ENCODE results near the gene SENP5. TPM values are rescaled to one million over a fixed set of nuclear protein-coding genes. Genes with fewer than 3 reads are reported as not detected.

Gene SENP5
- total RNA-seq, 1 experiment from 2014 or later, result 30.4 TPM

DNA sequence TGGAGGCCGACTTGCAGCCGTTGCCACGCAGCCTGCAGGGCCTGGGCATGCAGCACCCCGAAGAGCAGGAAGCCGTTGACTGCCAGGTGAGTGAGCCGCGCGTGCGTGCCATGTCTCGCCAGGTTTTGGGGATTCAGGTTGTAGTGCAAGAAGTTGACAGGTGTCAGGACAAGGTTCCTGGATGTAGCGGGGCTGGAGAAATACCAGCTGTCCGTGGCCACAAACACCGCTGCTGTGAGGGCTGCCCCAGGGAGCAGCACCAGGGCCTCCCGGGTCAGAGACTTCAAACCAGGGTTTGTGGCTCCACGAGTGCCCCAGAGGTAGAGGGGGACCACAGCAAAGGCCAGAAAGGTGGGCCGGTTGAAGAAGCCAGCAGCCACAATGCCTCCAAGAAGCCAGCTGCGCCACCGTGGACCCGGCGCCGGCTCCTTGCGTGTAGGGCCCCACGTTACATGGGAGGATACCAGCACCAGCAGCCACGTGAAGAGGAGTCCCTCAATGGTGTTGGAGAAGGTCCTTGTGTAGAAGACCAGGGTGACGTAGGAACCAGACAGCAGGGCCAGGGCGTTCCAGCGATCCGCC, 80.2 kb downstream of the SENP5 start:
- DNase-seq, result no peak
- Mint-ChIP-seq H3K27me3 (ENCODE audit: low read depth) (peaks cover 15% of the 10 kb centered on the region), H3K36me3 (ENCODE audit: insufficient read depth in 1 of 3, low read depth in 3 of 3) (peaks cover 0 to 7% (median 4%) of the 10 kb centered on the region in 3 experiments; a peak in 3 of 7 replicates), H3K9me3 (no peaks in the 10 kb centered on the region), H3K4me1 (peaks cover 18 to 20% of the 10 kb centered on the region in 2 experiments), H3K27ac (no peak overlapping the region), H3K4me3 (no peak overlapping the region)
- H3K23me2 ChIP-seq (ENCODE audit: insufficient read length, low read depth, low read length, poor library complexity, severe bottlenecking), result peaks cover 6% of the 10 kb centered on the region
- TF ChIP-seq, protein P1, sequence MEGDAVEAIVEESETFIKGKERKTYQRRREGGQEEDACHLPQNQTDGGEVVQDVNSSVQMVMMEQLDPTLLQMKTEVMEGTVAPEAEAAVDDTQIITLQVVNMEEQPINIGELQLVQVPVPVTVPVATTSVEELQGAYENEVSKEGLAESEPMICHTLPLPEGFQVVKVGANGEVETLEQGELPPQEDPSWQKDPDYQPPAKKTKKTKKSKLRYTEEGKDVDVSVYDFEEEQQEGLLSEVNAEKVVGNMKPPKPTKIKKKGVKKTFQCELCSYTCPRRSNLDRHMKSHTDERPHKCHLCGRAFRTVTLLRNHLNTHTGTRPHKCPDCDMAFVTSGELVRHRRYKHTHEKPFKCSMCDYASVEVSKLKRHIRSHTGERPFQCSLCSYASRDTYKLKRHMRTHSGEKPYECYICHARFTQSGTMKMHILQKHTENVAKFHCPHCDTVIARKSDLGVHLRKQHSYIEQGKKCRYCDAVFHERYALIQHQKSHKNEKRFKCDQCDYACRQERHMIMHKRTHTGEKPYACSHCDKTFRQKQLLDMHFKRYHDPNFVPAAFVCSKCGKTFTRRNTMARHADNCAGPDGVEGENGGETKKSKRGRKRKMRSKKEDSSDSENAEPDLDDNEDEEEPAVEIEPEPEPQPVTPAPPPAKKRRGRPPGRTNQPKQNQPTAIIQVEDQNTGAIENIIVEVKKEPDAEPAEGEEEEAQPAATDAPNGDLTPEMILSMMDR (conservative IDR thresholded peaks at IDR 0.05), result no peak
- no peaks in the 10 kb centered on the region for H4K20me1 ChIP-seq (ENCODE audit: control insufficient read depth, insufficient read depth, insufficient read length)
- H4K5ac ChIP-seq (ENCODE audit: insufficient read length, low read depth, low read length), result no peak overlapping the region
- no peak overlapping the region for H2BK12ac ChIP-seq (ENCODE audit: insufficient read length, low read depth, low read length)
- no peak overlapping the region for H3K18ac ChIP-seq (ENCODE audit: insufficient read length, low read depth, low read length)
- H2BK5ac ChIP-seq (ENCODE audit: insufficient read length, low read length), result no peak overlapping the region
- no peak overlapping the region for H2AFZ ChIP-seq (ENCODE audit: low read length)
- H3K27ac ChIP-seq (ENCODE audit: insufficient read length, low read depth, low read length), result no peak overlapping the region
- H3K23ac ChIP-seq (ENCODE audit: insufficient read length, low read depth, low read length), result no peak overlapping the region
- H3T11ph ChIP-seq (ENCODE audit: low read length), result no peak overlapping the region
- H3K4me2 ChIP-seq (ENCODE audit: insufficient read depth, insufficient read length, low read length), result no peak overlapping the region
- no peak overlapping the region for H2BK15ac ChIP-seq (ENCODE audit: low read depth, low read length)
- no peak overlapping the region for H3K9ac ChIP-seq (ENCODE audit: extremely low read depth, insufficient read length, low read length)
- no peak overlapping the region for H4K91ac ChIP-seq (ENCODE audit: insufficient read length, low read depth, low read length)
- peaks cover 3% of the 10 kb centered on the region; the same call in 1 of the 2 replicates for H3K4me1 ChIP-seq (ENCODE audit: insufficient read depth, low read length)
- H3K79me2 ChIP-seq (ENCODE audit: insufficient read depth, low read length), result peaks cover 8% of the 10 kb centered on the region; the same call in 1 of the 2 replicates
- H3K14ac ChIP-seq (ENCODE audit: insufficient read depth, low read length), result no peak overlapping the region
- peaks cover 2% of the 10 kb centered on the region for H3K79me1 ChIP-seq (ENCODE audit: insufficient read depth, low read depth, low read length, poor library complexity, severe bottlenecking)
- H3K27me3 ChIP-seq (ENCODE audit: insufficient read depth, low read length), result no peaks in the 10 kb centered on the region
- H2BK120ac ChIP-seq (ENCODE audit: low read depth, low read length, poor library complexity, severe bottlenecking), result no peak overlapping the region
- no CpG with 5 or more reads among the region's 28 CpGs for WGBS (ENCODE audit: extremely low coverage, insufficient read length, low lambda C conversion rate)
- no peak overlapping the region for H3K4ac ChIP-seq (ENCODE audit: low read depth, low read length)
- H4K8ac ChIP-seq (replicated peaks; ENCODE audit: insufficient read length, low read depth, low read length), result no peak overlapping the region
- no peak overlapping the region for H3K56ac ChIP-seq (ENCODE audit: insufficient read length, low read depth, low read length)
- no peak overlapping the region for H2BK20ac ChIP-seq (ENCODE audit: low read depth, low read length, poor library complexity, severe bottlenecking)
- no peaks in the 10 kb centered on the region for H3K9me3 ChIP-seq (ENCODE audit: control insufficient read depth, low read depth, low read length)
- no peak overlapping the region for H2AK5ac ChIP-seq (ENCODE audit: insufficient read length, low read length)

Data from H9 (cell line).